OCI-M2 (cell line): ENCODE data around the gene NFIC.

ENCODE experiments used
- DNase-seq: peaks from one replicate; lab custom pipeline; 2025; ENCODE audit not compliant: unreplicated experiment; lab: John Stamatoyannopoulos, UW

The NFIC gene

DNA sequence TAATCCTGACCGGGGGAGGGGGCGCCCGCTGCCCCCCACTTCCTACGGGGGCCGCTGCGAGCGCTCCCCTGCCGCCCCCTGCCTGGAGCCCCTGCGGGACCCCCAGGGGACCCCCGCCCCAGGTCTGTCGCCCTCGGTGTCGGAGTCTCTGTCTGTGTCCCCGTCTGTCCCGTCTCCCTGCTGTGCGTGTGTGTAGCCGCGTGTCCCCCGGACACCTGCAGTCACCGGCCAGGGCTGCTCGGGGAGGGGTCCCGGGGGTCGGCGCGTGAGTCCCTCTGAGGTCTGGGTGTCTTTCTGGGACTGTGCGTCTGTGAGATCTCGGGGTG, 7.7 kb upstream of the NFIC start:
- DNase-seq: no peak

DNA sequence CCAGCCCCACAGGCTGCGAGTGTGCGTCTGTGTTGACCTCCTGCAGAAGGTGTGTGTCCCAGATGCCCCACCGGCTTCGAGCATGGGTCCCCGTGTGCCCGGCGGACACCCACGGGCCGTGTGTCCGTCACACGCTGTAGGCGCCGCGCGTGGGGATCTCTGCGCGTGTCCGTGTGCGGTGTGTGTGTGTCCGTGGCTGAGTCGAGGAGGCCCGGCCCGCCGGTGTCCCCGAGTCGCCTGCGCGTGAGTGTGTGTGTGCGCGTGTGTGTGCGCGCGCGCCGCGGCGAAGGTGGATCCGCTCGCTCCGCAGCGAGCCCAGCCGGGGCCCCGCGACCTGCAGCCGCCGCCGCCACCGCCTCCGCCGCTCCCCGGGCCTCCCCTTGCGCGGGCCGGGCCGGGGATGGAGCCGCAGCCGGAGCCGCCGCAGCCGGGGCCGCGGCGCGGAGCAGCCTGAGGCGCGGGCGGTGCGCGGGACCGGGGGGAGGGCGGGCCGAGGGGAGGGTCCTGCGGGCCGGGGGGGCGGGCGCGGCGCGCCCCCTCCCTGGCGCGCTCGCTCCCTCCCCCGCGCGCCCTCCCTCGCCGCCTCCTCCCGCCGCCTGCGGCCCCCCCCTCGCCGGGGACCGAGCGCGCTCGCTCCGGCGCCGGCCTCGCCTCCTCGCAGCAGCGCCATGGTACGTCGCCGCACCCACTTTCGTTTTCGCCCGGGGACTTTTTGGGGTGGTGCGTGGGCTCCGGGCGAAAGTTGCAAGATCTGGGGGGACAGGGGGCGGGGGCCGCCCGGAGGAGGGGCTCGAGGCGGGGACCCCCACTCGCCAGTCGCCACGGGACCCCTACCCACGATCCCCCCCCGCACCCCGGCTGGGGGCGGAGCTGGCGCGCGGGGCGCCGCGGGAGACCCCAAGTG, 7.1 kb upstream of the NFIC start:
- DNase-seq: no peak

DNA sequence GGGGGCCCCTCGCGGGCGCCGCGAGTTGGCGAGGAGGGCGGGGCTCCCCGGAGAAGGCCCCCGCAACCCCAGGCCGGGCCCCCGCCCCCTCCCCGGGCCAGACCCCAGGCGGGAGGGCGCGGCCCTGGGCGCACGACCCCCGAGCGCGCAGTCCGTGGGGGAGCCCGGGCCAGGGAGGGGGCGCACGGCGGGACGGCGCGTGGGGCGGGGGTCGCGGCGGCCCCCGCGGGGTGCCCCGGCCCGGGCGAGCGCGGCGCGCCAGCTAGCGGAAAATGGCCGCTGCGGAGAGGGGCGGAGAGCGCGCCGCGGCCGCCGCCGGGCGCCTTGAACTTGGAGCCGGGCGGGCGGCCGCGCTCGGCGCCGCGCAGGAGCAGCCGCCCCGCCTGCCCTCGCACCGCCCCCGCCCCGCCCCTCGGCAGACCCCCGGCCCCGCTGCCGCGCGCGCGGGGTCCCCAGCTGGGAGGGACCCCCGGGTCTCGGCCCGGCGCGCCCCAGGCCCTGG, 6.4 kb upstream of the NFIC start:
- DNase-seq: no peak

DNA sequence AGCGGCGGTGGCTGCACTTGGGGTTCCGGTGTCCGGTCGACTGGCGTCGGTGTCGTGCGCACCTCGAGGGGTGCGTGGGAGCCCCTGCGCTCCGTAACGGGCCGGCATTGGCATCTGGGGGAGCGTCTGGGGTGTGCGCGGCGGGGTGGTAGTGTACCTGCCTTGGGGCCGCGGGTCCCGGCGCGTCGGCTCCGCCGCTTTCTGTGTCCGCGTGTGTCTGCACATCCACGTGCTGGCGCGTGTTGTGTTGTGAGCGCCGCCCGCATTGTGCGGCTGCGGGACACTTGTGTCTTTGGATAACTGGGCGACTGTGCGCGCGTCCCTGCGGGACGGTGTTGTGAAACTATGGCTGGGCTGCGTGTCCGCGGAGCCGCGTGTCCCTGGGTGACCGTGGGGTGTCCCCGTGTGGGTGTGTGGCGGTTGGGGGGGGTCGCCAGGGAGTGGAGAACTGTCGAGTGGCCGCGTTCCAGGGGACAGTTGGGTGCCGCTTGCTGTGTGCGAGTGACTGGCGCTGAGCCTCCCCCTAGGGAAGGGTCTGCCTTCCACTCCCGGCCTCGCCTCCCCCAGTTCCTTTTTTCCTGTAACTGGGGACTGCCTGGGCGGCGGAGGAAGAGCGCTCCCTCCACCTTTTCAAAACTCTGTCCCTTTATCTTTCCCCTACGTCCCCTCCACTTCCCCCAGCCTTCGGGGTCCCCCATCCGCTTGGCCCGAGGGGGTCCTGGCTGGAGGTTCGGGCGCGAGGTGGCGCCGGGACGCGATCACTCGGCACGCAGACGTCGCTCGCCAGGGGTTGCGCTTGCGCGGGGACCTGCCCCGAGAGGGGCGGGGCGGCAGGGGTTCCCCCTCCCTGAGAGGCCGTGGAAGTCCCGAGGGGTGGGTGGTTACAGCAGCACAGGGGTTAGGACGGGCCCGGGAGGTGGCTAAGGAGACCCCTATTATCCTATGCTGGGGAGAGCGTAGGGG, 5.7 kb upstream of the NFIC start:
- no peak for DNase-seq

DNA sequence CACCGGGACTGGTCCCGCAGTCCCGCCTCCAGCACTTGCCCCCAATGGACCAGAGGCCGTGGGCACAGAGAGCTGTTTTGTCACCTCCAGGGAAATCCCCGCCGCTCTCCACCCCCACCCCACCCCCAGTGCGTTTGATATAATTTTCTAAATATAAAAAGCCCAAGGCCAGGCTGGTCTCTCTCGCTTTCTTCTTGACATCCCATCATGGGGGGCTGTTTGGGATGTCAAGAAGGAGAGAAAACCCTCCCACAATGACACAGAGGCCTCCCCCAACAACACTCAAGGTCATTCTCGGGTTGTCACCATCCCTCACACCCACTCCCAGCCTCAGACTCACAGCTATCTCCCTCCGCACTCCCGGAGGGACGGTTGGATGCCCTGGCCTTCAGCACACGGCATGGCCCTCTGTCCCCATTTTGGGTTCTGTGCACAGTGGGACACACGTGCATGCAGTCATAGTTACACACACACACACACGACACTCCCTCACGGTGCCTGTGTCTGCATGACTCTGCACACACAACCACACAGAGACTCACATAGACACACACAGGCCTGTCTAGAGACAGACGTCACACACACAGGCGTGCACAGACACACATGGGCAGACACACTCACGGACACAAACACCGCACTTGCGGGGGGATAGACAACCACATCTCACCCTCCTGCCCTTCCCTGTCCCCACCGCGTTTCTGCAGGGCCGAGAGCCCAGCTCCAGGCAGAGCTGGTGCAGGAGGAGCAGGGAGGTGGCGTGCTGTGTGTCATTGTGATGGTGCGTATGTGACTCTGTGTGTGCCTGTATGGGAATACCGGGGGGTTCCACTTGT, 4.8 kb upstream of the NFIC start:
- no peak for DNase-seq

DNA sequence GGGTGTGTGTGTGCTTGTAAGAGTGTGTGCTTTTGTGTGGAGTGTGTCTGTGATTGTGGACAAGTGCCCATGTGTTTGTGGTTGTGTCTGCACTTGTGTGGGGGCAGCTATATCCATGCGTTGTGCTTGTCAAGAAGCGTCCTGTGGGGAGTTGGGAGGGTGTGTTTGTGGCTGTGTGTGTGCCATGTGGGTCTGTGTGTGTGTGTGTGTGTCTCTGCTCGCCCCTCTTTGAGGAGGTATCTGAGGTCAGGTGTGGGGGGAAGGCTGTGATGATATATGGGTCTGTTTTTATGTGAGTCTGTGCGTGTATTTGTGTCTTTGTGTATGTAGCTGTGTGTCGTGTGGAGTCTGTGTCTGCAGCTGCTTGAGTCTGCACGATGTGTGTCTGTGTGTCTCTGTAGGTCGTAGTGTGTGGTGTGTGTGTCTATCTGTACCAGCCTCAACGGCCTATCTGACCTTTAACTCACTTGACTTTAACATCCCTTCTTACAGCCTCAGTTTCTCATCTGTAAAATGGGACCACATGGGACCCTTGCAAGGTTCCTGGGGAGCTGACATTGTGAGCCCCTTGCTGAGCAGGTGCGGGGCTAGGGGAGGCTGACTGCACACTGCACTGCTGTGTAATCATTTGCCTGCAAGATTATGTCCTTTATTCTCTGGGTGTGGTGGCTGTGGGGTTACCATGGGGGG, 4.0 kb upstream of the NFIC start:
- DNase-seq: no peak

- no peak for DNase-seq
These were observed 2.4 kb upstream of the NFIC start for GRCh38 chr19:3363841-3364500.

DNA sequence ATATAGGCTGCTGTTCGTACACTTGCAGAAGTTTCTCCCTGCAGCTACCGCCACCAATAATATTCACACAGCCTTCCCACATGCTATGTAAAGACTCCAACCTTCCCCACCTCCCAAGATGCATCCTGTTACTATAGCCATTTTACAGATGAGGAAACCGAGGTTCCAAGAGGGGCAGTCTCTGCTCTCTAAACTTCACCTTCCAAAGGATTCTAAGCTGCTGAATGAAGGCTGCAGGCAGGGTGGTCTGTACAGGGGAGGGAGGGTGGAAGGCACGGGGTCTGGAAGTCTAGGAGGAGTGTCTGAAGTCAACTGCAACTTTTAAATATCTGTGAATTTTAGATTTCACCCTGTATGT, 1.9 kb upstream of the NFIC start:
- DNase-seq: no peak

DNA sequence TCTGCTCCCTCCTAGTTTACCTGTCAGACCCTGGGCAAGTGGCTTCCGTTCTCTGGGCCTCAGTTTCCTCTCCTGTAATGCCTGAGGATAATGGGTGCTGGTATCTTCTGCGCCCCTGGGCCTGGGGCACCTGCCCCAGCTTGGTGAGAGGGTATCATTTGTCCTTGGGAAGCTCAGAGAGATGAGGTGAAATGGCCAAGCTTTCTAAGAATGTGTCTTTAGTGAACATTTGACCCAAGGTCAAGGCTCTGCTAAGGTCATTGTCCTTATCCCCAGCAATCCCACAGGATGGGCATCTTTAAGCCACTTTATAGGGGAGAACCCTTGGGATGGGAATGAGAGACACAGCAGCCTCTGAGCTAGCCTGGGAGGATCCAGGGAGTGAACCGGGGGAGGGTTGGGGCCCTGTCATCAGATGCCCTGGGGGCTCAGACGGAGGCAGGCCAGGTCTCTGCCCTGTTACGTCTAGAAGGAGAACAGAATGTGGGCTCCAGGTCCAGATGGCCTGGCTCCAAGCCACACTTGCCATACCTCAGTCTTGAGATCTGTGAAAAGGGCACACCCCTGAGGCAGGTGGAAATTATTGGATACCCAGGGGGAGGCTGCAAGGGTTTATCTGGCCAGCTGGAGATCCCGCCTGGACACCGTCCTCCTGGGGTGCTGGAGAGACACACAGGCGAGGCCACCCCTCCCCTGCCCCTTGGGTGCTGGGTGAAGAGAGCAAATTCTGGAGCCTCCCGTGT, 1.1 kb upstream of the NFIC start:
- DNase-seq: no peak

DNA sequence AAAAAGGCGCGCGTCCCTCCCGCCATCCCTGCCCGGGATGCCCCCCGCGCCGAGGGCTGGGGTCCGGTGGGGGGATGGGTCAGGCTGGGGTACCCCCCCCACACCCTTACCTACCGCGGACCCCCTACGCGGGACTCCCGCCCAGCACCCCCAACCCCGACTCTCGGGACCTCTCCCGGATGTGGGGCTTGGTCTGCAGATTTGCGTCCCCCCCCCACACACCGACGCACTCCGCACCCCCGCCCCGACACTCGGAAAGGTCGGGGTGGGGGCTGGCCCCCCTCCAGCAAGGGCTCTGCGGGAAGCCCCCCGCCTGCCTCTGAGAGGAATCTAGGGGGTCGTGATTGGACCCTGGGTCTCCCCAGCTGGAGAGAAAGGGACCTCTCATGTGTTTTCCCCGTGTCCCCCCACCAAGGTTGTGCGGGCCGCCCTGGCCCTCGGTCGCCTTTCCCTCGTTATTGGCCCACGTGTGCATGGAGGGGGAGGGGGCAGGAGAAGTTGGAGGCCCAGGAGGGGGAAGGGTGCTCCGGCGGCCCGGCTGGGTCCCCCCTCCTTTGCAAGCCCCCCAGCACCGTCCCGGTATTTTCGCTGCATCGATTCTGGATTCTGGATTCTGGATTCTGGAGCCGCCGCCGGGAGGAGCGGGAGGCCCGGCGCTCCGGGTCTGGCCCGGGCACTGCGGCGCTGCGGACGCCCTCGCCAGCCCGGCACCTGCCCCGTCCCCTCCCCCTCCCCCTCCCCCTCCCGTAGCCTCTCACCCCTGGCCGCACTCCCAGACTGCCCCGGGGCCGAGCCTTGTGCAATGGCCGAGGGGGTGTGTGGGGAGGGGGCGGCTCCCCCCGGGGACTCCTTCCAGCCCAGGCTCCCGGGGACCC, 607 bp downstream of the NFIC start:
- no peak for DNase-seq

DNA sequence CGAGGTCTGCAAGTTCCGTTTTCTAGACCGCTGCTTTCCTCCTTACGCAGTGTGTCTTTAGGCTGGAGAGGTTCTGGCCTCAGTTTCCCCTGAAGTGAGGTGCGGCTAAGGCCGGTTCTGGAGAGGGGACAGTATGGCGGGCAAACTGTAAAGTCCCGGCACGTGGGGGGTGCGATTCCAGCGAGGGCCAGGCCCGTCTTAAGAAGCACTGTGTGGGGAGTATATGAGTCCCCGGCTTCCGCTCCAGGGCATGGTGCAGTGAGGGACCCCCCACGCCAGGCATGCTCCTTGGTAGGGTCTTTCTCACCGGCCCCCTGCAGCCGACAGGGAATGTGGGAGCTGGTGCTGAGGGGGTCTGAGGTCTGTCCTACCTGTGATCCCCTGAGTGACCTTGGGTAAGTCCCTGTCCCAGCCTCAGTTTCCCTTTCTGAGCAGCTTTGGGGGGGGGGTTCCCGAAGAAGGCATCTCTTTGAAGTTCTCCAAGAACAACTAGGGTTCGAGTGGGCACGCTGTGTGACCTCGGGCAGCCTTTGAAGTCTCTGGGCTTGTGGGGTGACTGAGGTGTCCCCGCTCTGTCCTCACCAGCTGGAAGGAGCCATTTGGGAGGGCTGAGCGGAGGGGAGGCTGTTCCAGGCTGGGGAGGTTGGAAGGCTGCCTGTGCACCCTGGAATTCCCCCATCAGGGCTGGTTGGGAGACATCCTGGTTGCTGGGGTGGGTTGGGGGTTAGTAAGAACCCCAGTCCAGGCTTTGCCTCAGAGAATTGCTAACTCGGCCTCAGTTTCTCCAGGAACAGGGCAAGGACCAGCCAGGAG, 1.5 kb downstream of the NFIC start:
- no peak for DNase-seq

GRCh38 chr19:3368441-3368795, 2.0 kb downstream of the NFIC start:
- DNase-seq: no peak

- no peak for DNase-seq
These were observed 2.5 kb downstream of the NFIC start for GRCh38 chr19:3368848-3369336.

DNA sequence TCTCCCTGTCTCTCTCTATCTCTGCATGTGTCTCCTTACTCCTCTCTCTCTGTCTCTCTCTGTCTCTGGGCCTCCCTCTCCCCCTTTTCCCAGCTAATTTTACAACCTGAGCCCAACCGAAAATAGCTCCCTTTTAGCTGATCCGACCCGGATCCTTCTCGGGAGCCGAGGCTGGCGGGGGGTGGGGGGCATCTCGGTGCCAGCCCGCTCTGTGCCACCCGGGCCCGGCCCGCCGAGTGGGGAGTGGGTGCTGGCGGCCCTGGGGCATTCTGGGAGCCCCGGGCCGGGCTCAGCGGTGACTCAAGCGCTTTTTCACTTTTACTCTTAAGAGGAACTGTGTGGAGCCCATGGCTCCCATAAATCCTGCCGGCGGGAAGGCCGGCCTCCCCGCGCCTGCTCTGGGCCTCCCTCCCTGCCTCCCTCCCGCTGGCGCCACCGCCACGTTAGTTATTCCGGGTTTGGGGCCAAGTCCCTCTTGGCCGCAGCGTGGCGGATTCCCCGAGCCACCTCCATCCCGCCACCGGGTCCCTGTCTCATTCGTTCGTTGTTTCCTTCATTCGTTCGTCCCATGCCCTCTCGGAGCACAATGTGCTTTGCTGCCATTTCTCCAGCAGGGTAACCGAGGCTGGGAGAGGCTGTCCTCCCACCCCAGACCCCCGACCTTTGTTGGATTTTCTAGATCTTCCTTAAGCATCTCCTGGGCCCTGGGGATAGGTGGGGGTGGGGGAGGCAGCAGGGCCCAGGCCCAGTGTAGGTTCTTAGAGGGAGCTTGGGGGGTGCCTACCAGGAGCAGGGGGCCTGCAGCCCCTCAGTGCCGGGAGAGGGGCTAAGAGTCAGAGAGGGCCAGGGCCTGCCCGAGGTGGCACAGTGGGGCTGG, 3.2 kb downstream of the NFIC start:
- no peak for DNase-seq

DNA sequence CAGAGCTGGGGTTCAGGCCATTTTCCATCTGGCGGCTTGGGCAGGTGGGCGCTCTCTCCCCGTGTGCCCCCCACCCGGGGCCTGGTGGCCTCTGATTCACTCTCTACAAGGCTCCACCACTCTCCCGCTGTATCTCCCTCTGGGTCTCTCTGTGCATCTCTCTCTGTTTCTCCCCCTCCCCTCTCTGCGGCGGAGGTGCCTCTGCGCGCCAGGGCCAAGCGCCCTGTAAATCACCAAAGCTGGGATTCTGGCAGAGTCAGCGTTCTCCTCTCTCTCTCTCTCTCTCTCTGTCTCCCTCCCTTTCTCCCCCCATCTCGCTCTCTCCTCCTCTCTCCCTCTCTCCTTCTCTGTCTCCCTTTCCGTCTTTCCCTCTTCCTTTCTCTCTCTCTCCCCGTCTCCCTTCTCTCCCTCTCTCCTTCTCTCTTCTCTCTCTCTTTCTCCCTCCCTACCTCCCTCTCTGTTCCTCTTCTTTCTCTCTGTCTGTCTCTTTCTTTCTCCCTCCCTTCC, 3.9 kb downstream of the NFIC start:
- no peak for DNase-seq
